GM04504 (cell line): ENCODE measurements around the gene RARA.

Experiments
- DNase-seq: peaks from one replicate; pipeline ENCODE4 v3.0.0-alpha.2; 2012; ENCODE audit warnings: low read depth

The RARA gene

GRCh38 chr17:40329839-40330794 lies 21.1 kb downstream of the RARA start:
- DNase-seq: no peak

DNA sequence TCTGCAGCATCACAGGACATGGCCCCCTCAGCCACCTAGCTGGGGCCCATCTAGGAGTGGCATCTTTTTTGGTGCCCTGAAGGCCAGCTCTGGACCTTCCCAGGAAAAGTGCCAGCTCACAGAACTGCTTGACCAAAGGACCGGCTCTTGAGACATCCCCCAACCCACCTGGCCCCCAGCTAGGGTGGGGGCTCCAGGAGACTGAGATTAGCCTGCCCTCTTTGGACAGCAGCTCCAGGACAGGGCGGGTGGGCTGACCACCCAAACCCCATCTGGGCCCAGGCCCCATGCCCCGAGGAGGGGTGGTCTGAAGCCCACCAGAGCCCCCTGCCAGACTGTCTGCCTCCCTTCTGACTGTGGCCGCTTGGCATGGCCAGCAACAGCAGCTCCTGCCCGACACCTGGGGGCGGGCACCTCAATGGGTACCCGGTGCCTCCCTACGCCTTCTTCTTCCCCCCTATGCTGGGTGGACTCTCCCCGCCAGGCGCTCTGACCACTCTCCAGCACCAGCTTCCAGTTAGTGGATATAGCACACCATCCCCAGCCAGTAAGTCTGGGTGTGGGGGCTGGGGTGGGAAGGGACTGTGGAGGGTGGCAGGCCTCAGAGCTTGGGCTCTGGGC lies 22.0 kb downstream of the RARA start:
- no peak for DNase-seq

GRCh38 chr17:40331743-40332641 lies 23.0 kb downstream of the RARA start:
- DNase-seq: no peak

- DNase-seq: no peak
Measured at GRCh38 chr17:40333781-40334448, 24.9 kb downstream of the RARA start.

DNA sequence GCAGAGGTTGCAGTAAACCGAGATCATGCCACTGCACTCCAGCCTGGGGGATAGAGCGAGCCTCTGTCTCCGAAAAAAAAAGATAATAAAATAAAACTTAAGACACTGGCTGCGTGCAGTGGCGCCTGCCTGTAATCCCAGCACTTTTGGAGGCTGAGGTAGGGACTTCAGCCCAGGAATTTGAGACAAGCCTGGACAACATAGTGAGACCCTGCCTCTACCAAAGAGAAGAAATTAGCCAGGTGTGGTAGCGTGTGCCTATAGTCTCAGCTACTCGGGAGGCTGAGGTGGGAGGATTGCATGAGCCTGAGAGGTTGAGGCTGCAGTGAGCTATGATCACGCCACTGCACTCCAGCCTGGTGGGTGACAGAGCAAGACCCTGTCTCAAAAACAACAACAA lies 26.6 kb downstream of the RARA start:
- no peak for DNase-seq

DNA sequence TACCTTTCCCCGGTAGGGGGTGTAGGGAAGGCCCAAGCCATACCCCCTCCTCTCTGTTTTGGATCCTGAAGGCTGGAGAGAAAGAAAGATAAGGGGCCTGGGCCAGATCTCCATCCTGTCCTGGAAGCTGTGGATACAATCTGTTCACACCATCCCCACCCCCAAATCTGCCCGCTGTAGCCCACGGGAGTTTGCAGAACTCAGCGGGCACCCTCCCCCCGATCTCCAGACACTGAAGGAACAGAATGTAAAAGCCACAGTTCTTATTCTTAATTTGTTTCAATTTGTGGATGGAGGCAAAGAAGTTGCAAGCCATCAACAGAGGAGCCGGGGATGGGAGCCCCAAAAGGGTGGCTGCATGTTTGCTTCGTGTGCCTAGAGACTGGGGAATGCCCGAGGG lies 28.4 kb downstream of the RARA start:
- DNase-seq: no peak

DNA sequence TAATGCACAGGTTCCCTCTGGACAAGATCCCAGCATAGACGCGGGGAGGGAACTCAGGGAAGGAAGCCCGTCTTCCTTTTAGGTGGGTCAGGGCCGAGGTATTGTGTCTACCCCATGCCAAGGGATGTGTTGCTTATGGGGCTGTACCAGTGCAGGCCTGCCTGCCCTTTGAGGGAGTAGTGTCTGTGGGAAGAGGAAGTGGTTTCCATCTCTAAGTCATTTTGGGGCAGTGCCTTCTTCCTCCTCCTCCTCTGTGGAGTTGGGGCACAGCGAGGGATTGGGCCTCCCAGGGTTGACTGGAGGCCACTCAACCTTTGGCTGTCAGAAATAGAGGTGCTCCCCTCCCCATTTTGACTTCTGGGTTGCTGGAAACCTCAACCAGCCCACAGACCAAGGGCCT lies 29.1 kb downstream of the RARA start:
- no peak for DNase-seq

GRCh38 chr17:40338941-40339649 lies 30.1 kb downstream of the RARA start:
- no peak for DNase-seq

- DNase-seq: no peak
Measured at GRCh38 chr17:40340327-40340726, 31.3 kb downstream of the RARA start.

- DNase-seq: peak; percentile 46
Measured at GRCh38 chr17:40340880-40341807, 32.2 kb downstream of the RARA start.

GRCh38 chr17:40341808-40342503 lies 33.0 kb downstream of the RARA start:
- DNase-seq: no peak

GRCh38 chr17:40342504-40343218 lies 33.7 kb downstream of the RARA start:
- no peak for DNase-seq

GRCh38 chr17:40343219-40344119 lies 34.5 kb downstream of the RARA start:
- no peak for DNase-seq

DNA sequence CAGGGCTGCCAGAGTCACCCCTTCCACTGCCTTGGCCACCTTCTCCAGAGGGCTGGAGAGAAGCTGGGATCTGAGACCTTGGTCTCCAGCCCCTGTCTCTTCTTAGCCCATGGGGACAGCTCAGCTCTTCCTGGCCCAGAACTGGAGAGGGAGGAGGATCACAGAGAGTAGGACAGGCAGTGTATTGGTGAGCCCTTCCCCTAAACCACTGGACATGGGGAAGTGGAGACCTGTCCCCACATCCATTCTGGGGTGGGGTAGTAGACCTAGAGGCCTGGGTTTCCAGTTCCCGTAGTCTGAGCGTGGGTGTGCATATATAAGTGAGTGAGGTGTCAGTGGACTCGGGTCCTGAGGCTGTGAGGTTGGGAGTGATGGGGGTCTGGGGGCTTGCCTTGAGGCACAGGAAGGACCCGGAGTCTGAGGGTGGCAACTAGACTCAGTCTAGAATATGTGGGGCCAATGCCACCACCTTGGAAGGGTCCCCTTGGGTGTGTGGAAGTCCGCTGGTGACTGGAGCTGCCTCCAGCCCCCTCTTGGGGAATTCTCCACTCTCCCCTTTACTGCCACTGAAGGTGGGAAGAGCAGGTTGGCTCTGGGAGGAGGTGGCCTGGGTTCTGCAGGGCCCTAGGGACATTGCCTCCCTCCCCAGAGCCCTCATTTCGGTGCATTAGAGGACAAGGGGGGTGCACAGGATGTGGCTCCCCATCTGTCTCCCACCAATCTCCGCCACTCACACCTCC lies 35.6 kb downstream of the RARA start:
- DNase-seq: no peak

- DNase-seq: no peak
Measured at GRCh38 chr17:40345161-40345993, 36.4 kb downstream of the RARA start.
